Esophagus squamous epithelium (tissue), 4 donors: ENCODE results near the gene DDIAS.
"Not testable (repeated sequence)": the region's sequence is repeated elsewhere in the genome, so short reads cannot be mapped to it uniquely, and the experiment has no call there.

ENCODE experiments used
- POLR2A ChIP-seq, 4 donors: fragments of 450-650 bp; IDR thresholded peaks; one replicate each; pipeline ENCODE4 v1.6.1; 2017; ENCODE audit warnings: antibody characterized with exemption in 4 of 4, mild to moderate bottlenecking in 4 of 4, moderate library complexity in 3 of 4
- TF ChIP-seq, protein P1 (sequence below), 6 experiments: fragments of 450-650 bp in 4 of 6; fragments of 200-600 bp in 2 of 6; sonication (generic) in 2 of 6; IDR thresholded peaks; one replicate each; pipeline ENCODE4 v1.5.1; 2016 to 2019; ENCODE audit warnings: antibody characterized with exemption in 6 of 6, mild to moderate bottlenecking in 4 of 6, moderate library complexity in 4 of 6

DNA sequence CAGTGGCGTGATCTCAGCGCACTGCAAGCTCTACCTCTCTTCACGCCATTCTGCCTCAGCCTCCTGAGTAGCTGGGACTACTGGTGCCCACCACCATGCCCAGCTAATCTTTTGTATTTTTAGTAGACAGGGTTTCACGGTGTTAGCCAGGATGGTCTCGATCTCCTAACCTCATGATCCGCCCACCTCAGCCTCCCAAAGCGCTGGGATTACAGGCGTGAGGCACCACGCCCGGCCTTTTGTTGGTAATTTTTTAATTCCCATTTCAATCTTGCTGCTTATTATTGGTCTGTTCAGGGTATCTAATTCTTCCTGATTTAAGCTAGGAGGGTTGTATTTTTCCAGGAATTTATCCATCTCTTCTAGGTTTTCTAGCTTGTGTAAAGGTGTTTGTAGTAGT, 18.2 kb downstream of the DDIAS start:
- TF ChIP-seq, protein P1, sequence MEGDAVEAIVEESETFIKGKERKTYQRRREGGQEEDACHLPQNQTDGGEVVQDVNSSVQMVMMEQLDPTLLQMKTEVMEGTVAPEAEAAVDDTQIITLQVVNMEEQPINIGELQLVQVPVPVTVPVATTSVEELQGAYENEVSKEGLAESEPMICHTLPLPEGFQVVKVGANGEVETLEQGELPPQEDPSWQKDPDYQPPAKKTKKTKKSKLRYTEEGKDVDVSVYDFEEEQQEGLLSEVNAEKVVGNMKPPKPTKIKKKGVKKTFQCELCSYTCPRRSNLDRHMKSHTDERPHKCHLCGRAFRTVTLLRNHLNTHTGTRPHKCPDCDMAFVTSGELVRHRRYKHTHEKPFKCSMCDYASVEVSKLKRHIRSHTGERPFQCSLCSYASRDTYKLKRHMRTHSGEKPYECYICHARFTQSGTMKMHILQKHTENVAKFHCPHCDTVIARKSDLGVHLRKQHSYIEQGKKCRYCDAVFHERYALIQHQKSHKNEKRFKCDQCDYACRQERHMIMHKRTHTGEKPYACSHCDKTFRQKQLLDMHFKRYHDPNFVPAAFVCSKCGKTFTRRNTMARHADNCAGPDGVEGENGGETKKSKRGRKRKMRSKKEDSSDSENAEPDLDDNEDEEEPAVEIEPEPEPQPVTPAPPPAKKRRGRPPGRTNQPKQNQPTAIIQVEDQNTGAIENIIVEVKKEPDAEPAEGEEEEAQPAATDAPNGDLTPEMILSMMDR (IDR thresholded peaks at IDR 0.05) = not testable (repeated sequence)
- not testable (repeated sequence) for TF ChIP-seq POLR2A (IDR thresholded peaks at IDR 0.05)
